KMS-11 (cell line): Measurements from ENCODE around the gene ABHD17A.

ENCODE experiments used
- H2AFZ ChIP-seq: fragments of 200-600 bp; sonication (generic); 2 replicates; pipeline ENCODE4 v1.6.1; 2016; ENCODE audit warnings: antibody characterized with exemption, mixed run types, low read depth
- H3K27ac ChIP-seq: fragments of 200-600 bp; sonication (generic); 2 replicates; pipeline ENCODE4 v1.6.1; 2016; ENCODE audit warnings: mild to moderate bottlenecking, mixed run types
- H3K27me3 ChIP-seq: fragments of 200-600 bp; sonication (generic); 2 replicates; pipeline ENCODE4 v1.6.1; 2017; ENCODE audit warnings: mild to moderate bottlenecking, low read depth, mixed run types, moderate library complexity; ENCODE audit not compliant: insufficient read depth
- H3K36me3 ChIP-seq: fragments of 200-600 bp; sonication (generic); 2 replicates; pipeline ENCODE4 v1.6.1; 2017; ENCODE audit warnings: mild to moderate bottlenecking, mixed run types; ENCODE audit not compliant: insufficient read depth
- H3K4me1 ChIP-seq: fragments of 200-600 bp; sonication (generic); 2 replicates; pipeline ENCODE4 v1.6.1; 2016; ENCODE audit warnings: mild to moderate bottlenecking, low read depth, mixed run types; ENCODE audit not compliant: poor library complexity, severe bottlenecking
- H3K4me2 ChIP-seq: fragments of 200-600 bp; sonication (generic); 2 replicates; pipeline ENCODE4 v1.7.0; 2016; ENCODE audit warnings: mild to moderate bottlenecking, mixed run types
- H3K4me3 ChIP-seq: fragments of 200-600 bp; sonication (generic); IDR thresholded peaks from 2 replicates; pipeline ENCODE4 v1.6.1; 2017; ENCODE audit warnings: low read depth, low read length, mixed read lengths; ENCODE audit not compliant: insufficient read depth
- H3K79me2 ChIP-seq: fragments of 200-600 bp; sonication (generic); 2 replicates; pipeline ENCODE4 v1.6.1; 2016; ENCODE audit warnings: low read depth, mixed run types; ENCODE audit not compliant: insufficient read depth
- H3K9ac ChIP-seq: fragments of 200-600 bp; sonication (generic); 2 replicates; pipeline ENCODE4 v1.6.1; 2016; ENCODE audit warnings: mild to moderate bottlenecking, mixed run types
- H4K20me1 ChIP-seq: fragments of 200-600 bp; sonication (generic); 2 replicates; pipeline ENCODE4 v1.6.1; 2016; ENCODE audit warnings: mild to moderate bottlenecking, mixed run types; ENCODE audit not compliant: insufficient read depth
- TF ChIP-seq, protein P1 (sequence below): fragments of 200-600 bp; sonication (generic); conservative IDR thresholded peaks from 2 replicates; pipeline ENCODE4 v1.6.1; 2017; ENCODE audit warnings: low read depth, mild to moderate bottlenecking, antibody characterized with exemption, low read length, moderate library complexity, mixed read lengths

The ABHD17A gene

DNA sequence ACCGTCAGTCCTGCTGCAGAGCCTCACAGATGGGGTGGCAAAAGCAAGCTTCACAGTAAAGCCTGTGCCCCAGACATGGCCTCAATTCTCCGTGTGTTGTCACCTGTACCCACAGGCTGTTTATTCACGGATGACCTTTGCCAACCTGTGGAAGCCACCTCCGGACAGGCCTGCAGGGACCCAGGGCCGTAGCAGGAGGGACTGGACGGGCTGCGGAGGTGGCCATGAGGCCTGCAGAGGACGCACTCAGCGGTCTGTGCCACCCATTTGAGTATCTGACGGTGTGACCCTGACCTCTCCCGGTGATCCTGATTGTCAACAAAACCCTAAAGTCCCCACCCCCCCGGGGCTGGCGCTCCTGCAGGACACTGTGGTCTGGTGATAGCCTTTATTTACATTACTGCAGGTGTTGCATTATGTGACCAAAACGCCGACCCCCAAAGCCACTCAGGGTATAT is 14.1 kb downstream of the ABHD17A start:
- Histone ChIP-seq H3K27me3 (no peaks in the 10 kb centered on the region), H3K79me2 (peaks cover 35% of the 10 kb centered on the region), H3K27ac (no peak overlapping the region), H2AFZ (no peak overlapping the region), H3K4me2 (no peak overlapping the region), H3K4me1 (peaks cover 12% of the 10 kb centered on the region), H3K36me3 (no peaks in the 10 kb centered on the region), H4K20me1 (no peaks in the 10 kb centered on the region), H3K4me3 (no peak overlapping the region), H3K9ac (no peak overlapping the region)
- TF ChIP-seq, protein P1, sequence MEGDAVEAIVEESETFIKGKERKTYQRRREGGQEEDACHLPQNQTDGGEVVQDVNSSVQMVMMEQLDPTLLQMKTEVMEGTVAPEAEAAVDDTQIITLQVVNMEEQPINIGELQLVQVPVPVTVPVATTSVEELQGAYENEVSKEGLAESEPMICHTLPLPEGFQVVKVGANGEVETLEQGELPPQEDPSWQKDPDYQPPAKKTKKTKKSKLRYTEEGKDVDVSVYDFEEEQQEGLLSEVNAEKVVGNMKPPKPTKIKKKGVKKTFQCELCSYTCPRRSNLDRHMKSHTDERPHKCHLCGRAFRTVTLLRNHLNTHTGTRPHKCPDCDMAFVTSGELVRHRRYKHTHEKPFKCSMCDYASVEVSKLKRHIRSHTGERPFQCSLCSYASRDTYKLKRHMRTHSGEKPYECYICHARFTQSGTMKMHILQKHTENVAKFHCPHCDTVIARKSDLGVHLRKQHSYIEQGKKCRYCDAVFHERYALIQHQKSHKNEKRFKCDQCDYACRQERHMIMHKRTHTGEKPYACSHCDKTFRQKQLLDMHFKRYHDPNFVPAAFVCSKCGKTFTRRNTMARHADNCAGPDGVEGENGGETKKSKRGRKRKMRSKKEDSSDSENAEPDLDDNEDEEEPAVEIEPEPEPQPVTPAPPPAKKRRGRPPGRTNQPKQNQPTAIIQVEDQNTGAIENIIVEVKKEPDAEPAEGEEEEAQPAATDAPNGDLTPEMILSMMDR: no peak

DNA sequence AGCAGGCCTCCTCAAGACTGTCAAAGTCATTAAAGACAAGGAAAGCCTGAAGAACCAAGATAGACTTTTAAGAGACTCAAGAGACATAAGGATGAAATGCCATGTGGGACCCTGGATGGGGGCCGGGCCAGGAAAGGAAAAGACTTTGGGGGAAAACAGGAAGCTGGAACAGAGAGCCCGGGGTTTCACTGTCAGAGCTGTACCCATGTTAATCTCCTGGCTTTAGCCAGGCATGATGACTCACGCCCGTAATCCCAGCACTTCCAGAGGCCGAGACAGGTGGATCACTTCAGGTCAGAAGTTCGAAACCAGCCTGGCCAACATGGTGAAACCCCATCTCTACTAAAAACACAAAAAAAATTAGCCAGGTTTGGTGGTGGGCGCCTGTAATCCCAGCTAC is 16.3 kb downstream of the ABHD17A start:
- H3K27me3 ChIP-seq: no peaks in the 10 kb centered on the region
- H3K36me3 ChIP-seq: no peaks in the 10 kb centered on the region
- no peak overlapping the region for H3K9ac ChIP-seq
- peaks cover 16% of the 10 kb centered on the region for H3K79me2 ChIP-seq
- H3K4me2 ChIP-seq: no peak overlapping the region
- no peak overlapping the region for H2AFZ ChIP-seq
- H3K27ac ChIP-seq: no peak overlapping the region
- H3K4me3 ChIP-seq: no peak overlapping the region
- TF ChIP-seq, protein P1: no peak
- no peaks in the 10 kb centered on the region for H4K20me1 ChIP-seq
- H3K4me1 ChIP-seq: peaks cover 4% of the 10 kb centered on the region

DNA sequence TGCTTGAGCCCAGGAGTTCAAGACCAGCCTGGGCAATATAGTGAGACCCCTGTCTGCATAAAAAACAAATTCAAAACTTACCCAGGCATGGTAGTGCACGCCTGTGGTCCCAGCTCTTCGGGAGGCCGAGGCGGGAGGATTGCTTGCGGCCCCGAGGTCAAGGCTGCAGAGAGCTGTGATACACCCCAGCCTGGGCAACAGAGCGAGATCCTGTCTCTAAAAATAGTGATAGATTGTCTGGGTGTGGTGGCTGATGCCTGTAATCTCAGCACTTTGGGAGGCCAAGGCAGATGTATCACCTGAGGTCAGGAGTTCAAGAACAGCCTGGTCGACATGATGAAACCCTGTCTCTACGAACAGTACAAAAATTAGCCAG is 18.0 kb downstream of the ABHD17A start:
- Histone ChIP-seq H3K27ac (no peak overlapping the region), H3K9ac (no peak overlapping the region)

DNA sequence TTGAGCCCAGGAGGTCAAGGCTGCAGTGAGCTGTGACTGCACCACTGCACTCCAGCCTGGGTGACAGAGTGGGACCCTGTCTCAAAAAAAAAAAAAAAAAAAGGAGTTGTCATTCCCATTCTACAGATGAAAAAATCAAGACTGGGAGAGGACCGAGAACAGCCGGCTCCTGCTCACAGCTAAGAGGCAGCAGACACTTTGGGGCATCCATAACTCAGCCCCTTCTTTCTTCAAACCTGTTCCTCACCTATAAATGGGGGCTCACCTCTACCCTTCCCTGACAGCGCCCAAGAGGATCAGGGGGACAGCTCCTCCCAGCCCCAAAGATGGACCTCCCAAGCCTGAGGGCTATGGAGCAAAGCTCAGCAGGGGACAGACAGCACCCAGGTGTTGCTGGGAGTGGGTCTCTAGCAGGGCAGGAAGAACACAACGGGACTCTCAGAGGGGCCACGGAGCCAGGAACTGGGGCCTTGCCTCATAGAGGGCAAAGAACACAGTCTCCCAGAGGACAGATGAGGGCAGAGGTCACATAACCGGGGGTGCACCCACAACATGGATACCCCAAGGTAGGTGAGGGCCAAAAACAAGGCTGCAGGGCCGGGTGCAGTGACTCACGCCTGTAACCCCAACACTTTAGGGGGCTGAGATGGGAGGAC is 18.5 kb downstream of the ABHD17A start:
- H2AFZ ChIP-seq: no peak overlapping the region
- H3K36me3 ChIP-seq: no peaks in the 10 kb centered on the region
- H3K27ac ChIP-seq: no peak overlapping the region
- no peak overlapping the region for H3K4me3 ChIP-seq
- no peaks in the 10 kb centered on the region for H4K20me1 ChIP-seq
- H3K4me1 ChIP-seq: no peaks in the 10 kb centered on the region
- H3K27me3 ChIP-seq: no peaks in the 10 kb centered on the region
- TF ChIP-seq, protein P1: no peak
- H3K4me2 ChIP-seq: no peak overlapping the region
- H3K79me2 ChIP-seq: peaks cover 8% of the 10 kb centered on the region
- H3K9ac ChIP-seq: no peak overlapping the region

More for the DNA sequence above, 18.0 kb downstream of the ABHD17A start:
- Histone ChIP-seq H3K4me3 (no peak overlapping the region), H3K27me3 (no peaks in the 10 kb centered on the region), H4K20me1 (no peaks in the 10 kb centered on the region), H3K36me3 (no peaks in the 10 kb centered on the region), H3K4me2 (no peak overlapping the region), H3K79me2 (peaks cover 5% of the 10 kb centered on the region; the same call in 1 of the 2 replicates), H2AFZ (no peak overlapping the region), H3K4me1 (no peaks in the 10 kb centered on the region)
- TF ChIP-seq, protein P1: no peak
